SKM-1 treated with dmso at 0.1 percent for 144 hours (cell line): ENCODE measurements around the gene COQ8B.
"Not testable (repeated sequence)": the region's sequence is repeated elsewhere in the genome, so short reads cannot be mapped to it uniquely, and the experiment has no call there.

Source experiments
- DNase-seq: peaks from one replicate; lab custom pipeline; 2025; ENCODE audit not compliant: unreplicated experiment; lab: John Stamatoyannopoulos, UW

COQ8B gene

GRCh38 chr19:40742886-40743285, 26.2 kb upstream of the COQ8B start:
- DNase-seq: no peak

DNA sequence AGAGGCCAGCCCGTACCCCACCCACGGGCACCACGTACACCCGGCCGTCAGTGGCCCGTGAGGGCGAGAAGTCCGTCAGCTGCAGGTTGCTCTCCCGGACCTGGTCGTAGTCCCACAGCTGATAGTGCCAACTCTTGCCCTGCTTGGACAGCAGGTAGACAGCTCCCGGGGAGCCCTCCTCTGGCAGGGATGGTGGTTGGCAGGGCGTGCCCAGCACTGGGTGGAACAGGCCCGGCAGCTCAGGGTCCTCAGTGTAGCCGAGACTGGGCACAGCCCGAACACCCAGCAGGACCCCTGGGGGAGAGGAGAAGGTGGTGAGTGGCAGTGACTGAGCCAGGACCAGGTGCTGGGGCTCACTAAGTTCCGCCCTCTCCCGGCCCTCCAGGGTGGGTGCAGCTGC, 25.8 kb upstream of the COQ8B start:
- DNase-seq: no peak

- DNase-seq: no peak
These were observed 25.1 kb upstream of the COQ8B start for GRCh38 chr19:40741527-40742390.

- no peak for DNase-seq
These were observed 24.1 kb upstream of the COQ8B start for GRCh38 chr19:40740747-40741146.

DNA sequence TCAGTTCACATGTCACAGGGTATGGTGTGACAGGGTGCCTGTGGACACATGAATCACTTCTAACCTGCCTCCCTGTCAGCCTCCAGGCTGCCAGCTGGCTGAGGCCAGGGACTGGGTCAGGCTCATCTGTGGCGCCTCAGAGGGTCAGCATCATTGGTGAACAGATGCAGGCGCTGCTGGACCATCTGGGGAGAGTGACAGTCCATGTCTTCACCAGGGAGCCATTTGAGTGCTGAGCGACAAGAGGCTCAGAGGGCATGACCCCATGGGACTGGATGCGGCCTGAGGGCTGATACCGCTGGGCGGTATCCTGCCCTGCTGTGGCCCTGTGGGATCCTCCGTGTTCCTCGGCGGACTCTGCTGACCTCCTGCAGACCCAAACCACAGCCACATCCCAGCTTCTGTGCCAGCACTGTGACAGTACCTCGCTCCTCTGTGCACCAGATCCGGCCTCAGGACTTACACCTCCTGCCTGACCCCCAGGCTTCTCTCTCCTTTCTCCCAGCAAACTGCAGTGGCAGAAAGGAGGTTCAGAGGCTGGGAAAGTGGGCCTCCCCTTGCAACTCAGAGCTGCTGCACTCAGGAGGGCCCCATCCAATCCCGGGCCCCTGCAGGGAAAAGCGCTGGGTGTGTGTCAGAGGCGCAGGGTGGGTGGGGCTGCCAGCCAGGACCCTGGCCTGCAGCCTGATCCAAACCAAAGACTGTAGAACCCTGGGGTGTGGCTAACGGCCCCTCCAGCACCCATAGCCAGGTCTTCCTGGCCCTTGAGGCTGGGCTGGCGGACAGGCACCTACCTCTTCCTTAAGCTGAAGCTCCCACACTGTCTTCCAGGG, 23.4 kb upstream of the COQ8B start:
- no peak for DNase-seq

DNA sequence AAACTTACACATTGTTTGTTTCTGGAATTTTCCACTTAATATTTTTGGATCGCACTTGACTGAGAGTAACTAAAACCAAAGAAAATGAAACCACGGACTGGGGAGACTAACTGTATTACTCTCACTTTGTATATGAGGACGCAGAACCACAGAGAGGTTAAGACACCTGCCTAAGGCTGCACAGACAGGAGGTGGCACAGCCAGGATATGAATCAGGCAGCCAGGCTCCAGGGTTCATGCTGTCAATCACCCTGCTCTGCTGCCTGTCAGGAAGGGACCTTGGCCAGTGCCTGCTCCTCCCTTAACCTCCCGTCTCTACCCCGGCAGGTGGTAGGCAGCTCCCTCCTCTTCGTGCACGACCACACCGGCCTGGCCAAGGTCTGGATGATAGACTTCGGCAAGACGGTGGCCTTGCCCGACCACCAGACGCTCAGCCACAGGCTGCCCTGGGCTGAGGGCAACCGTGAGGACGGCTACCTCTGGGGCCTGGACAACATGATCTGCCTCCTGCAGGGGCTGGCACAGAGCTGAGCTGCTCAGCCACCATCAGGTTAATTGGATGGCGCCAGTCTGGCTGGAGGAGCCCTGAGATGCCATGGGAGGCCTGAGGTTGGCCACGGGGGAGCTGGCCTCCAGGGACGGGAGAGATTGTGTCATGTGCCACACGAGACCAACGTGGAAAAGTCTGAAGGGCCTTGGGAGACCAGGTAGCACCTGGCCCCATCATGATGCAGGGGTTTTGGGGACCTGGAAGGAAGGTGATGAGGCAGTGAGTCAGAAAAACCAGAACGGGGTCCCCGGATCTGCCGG, 22.5 kb upstream of the COQ8B start:
- DNase-seq: no peak

DNA sequence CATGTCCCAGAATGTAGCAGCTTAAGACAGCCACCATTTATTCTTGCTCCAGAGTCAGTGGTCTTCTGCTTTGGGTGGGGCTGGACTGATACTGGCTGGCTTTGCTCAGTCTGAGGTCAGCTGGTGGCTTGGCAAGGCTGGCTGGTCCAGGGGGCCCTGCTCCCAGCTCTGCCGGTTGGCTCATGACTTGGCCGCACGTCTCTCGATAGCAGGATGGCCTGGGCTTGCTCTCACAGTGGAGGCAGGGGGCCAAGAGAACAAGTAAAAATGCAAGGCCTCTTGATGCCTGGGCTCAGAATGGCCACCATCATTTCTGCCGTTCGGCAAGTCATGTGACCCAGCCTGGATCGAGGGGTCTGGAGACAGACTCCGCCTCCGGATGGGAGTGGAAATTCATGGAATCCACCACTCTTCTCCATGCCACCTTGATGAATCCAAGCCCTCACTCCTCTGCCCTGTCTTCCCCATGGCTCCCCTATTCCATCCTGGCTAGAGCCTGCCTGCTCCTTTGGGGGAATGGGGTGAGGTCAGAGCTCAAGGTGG, 20.5 kb upstream of the COQ8B start:
- no peak for DNase-seq

GRCh38 chr19:40736661-40737060, 20.0 kb upstream of the COQ8B start:
- DNase-seq: no peak

- DNase-seq: no peak
These were observed 18.5 kb upstream of the COQ8B start for GRCh38 chr19:40735013-40735771.

GRCh38 chr19:40733149-40733548, 16.5 kb upstream of the COQ8B start:
- DNase-seq: no peak

- not testable (repeated sequence) for DNase-seq
These were observed 15.6 kb upstream of the COQ8B start for GRCh38 chr19:40732304-40732703.

DNA sequence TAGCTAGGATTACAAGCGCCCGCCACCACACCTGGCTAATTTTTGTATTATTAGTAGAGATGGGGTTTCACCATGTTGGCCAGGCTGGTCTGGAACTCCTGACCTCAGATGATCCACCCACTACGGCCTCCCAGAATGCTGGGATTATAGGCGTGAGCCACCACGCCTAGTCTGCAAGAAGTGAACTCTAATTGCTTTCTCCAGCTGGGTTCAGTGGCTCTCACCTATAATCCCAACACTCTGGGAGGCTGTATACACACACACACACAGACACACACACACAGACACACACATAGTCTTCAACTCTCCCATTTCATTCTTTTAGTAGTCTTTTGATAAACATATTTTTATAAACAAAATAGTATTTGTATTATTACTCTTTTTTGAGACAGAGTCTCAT, 13.4 kb upstream of the COQ8B start:
- DNase-seq: not testable (repeated sequence)

GRCh38 chr19:40726279-40726678, 9.6 kb upstream of the COQ8B start:
- DNase-seq: no peak

DNA sequence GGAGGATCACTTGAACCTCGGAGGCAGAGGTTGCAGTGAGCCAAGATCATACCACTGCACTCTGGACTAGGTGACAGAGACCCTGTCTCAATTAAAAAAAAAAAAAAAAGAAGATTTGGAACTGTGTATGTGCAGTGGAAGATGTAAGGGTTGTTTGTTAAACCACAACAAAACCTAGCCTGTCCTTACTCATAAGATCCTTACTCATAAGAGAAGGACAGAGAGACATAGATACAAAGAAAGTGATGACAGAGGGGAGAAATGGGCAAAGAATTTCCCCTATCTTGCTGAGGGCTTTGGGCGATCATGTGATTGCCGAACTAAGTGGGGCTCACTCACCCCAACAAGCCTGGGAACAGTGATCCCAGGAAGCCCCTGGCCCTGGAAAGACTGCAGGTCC, 8.2 kb upstream of the COQ8B start:
- DNase-seq: no peak

- no peak for DNase-seq
These were observed 7.6 kb upstream of the COQ8B start for GRCh38 chr19:40724315-40724714.

DNA sequence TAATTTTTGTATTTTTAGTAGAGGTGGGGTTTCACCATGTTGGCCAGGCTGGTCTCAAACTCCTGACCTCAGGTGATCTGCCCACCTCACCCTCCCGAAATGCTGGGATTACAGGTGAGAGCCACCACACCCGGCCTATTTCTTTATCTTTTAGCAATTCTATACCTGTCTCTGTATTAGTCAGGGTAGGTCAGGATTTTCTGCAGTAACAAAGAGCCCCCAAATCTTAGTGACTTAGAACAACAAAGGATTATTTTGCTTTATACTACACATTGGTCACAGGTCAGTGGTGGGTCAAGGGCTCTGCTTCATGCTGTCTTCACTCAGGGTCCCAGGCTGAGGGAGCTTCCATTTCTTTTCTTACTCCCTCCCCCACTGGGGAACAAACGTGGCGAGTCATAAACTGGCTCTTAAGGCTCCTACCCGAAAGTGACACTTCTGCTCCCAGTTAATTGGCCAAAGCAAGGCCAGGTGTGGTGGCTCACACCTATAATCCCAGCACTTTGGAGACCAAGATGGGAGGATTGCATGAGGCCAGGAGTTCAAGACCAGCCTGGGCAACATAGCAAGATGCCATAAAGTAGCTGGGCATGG, 7.1 kb upstream of the COQ8B start:
- DNase-seq: no peak

DNA sequence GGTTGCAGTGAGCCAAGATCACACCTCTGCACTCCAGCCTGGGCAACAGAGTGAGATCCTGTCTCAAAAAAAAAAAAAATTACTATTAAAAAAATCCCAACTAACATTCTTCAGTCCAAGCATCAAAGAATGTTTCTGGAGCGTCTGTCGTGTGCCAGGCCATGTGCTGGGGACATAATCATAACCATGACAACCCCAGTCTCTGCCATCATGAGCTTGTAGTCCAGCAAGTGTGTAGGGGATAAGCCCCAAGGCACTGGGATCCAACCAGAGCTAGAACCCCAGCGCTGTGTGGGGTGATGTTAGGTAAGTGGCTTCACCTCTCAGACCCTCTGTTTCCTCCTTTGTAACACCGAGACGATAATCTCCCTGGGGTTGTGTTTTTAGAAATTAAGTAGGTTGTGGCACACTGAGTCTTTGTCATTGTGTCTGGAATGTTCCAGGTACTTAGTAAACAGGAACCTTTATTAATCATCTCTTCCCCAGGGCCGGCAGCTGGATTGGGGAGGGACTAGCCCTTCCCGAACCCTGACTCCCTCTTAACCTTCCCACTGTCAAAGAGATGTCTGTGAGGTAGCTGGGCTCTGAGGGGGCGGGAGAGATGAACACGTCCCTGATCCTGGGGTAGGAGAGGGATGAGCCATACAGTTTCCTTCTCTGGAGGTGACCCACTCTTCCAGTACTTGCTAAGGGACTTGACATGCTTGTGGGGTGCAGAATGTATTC, 5.4 kb upstream of the COQ8B start:
- no peak for DNase-seq

DNA sequence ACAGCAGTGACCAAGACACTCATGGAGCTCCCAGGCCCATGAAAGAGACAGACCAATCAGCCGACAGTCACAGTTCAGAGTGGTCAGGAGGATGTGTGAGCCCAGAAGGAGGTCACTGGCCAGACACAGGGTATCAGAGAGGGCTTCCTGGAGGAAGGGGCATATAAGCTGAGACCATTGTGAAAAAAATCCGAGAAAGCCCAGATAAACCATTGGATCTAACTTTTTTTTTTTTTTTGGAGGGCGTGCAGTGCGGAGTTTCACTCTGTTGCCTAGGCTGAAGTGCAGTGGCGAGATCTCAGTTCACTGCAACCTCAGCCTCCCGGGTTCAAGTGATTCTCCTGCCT, 4.4 kb upstream of the COQ8B start:
- DNase-seq: no peak

- DNase-seq: no peak
These were observed 2.8 kb upstream of the COQ8B start for GRCh38 chr19:40719414-40719894.
